Activated CD4-positive, alpha-beta T cell treated with anti-CD3 and anti-CD28 coated beads, Interleukin-2, Interleukin-4, amounts not matched to agents 100 ng/mL and 50 ng/mL, durations not matched to agents 16 hours and 8 hours (primary cell): Measurements from ENCODE around the gene TXNDC2.
"Not testable (repeated sequence)": the region's sequence is repeated elsewhere in the genome, so short reads cannot be mapped to it uniquely, and the experiment has no call there.

ENCODE experiments used
- DNase-seq: peaks from one replicate; pipeline ENCODE4 v3.0.0-alpha.2; 2020; ENCODE audit warnings: low spot score

Gene TXNDC2

GRCh38 chr18:9884532-9885140 is 1.1 kb upstream of the TXNDC2 start:
- DNase-seq = no peak

GRCh38 chr18:9886005-9886348 is 204 bp downstream of the TXNDC2 start:
- no peak for DNase-seq

- no peak for DNase-seq
Observed at GRCh38 chr18:9887992-9888391, 2.2 kb downstream of the TXNDC2 start.

- DNase-seq = no peak
Observed at GRCh38 chr18:9890196-9890595, 4.4 kb downstream of the TXNDC2 start.

- no peak for DNase-seq
Observed at GRCh38 chr18:9890957-9891356, 5.2 kb downstream of the TXNDC2 start.

- not testable (repeated sequence) for DNase-seq
Observed at GRCh38 chr18:9891515-9891914, 5.7 kb downstream of the TXNDC2 start.

GRCh38 chr18:9894454-9895068 is 8.8 kb downstream of the TXNDC2 start:
- DNase-seq = no peak

GRCh38 chr18:9897129-9897528 is 11.4 kb downstream of the TXNDC2 start:
- no peak for DNase-seq

GRCh38 chr18:9897787-9898291 is 12.1 kb downstream of the TXNDC2 start:
- DNase-seq = not testable (repeated sequence)

GRCh38 chr18:9898792-9899549 is 13.2 kb downstream of the TXNDC2 start:
- peak; percentile 17 for DNase-seq

GRCh38 chr18:9899550-9899930 is 13.8 kb downstream of the TXNDC2 start:
- DNase-seq = not testable (repeated sequence)

GRCh38 chr18:9900699-9901098 is 14.9 kb downstream of the TXNDC2 start:
- no peak for DNase-seq

GRCh38 chr18:9901377-9901776 is 15.6 kb downstream of the TXNDC2 start:
- no peak for DNase-seq

GRCh38 chr18:9902264-9902663 is 16.5 kb downstream of the TXNDC2 start:
- DNase-seq = not testable (repeated sequence)

GRCh38 chr18:9902832-9903231 is 17.1 kb downstream of the TXNDC2 start:
- no peak for DNase-seq

- no peak for DNase-seq
Observed at GRCh38 chr18:9905401-9905922, 19.7 kb downstream of the TXNDC2 start.

GRCh38 chr18:9906481-9906880 is 20.7 kb downstream of the TXNDC2 start:
- no peak for DNase-seq

- no peak for DNase-seq
Observed at GRCh38 chr18:9907867-9908266, 22.1 kb downstream of the TXNDC2 start.

GRCh38 chr18:9910071-9910470 is 24.3 kb downstream of the TXNDC2 start:
- no peak for DNase-seq

- DNase-seq = no peak
Observed at GRCh38 chr18:9910661-9911060, 24.9 kb downstream of the TXNDC2 start.

- DNase-seq = no peak
Observed at GRCh38 chr18:9911226-9911625, 25.5 kb downstream of the TXNDC2 start.

- not testable (repeated sequence) for DNase-seq
Observed at GRCh38 chr18:9912285-9912684, 26.5 kb downstream of the TXNDC2 start.

- DNase-seq = no peak
Observed at GRCh38 chr18:9913151-9913525, 27.4 kb downstream of the TXNDC2 start.
